DMS114 treated with DMSO at 0.1 percent for 48 hours (cell line): ENCODE data around the gene SPATA31D4.

Experiments
- DNase-seq: peaks from one replicate; lab custom pipeline; 2025; ENCODE audit not compliant: unreplicated experiment; lab: John Stamatoyannopoulos, UW

The SPATA31D4 gene

DNA sequence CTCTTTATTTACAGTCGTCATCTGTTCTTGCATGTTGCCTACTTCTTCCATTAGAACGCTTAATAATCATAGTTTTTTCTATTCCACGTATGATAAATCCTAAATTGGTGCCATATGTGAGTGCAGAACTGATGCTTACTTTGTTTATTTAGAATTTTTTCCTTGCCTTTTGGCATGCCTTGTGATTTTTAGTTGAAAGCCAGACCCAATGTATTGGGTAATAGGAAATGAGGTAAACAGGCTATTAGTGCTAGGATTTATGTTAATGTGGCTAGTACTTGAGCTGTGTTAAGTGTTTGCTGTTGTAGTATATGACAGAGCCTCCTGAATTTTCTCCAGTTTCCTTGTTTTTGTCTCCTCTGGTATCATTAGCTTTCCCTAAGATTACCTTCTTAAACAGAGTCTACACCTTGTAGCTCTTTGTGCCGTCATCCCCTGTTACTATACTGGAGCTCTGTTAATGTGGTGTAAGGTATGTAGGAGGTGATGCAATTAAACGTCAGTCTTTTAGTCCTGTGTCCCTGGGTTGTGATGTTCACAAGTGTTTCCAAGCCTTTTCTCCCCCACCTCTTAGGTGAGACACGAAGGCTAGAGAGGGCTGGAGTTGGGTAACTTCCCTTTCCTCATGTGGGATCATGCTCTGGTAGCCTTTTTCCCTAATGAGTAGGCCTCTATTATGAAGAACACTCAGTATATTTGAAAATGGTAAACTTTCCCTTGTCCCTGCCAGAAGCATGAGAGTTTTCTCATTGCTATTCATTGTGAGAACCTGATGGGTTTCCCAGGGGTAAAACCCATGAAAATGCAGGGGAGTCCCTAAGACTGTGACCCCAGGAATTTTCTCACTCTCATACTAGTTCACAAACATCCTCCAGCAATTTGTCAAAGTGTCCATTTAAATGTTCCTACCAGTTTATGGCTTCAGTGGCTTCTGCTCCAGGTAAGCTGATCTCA lies 36.3 kb downstream of the SPATA31D4 start:
- DNase-seq = no peak

DNA sequence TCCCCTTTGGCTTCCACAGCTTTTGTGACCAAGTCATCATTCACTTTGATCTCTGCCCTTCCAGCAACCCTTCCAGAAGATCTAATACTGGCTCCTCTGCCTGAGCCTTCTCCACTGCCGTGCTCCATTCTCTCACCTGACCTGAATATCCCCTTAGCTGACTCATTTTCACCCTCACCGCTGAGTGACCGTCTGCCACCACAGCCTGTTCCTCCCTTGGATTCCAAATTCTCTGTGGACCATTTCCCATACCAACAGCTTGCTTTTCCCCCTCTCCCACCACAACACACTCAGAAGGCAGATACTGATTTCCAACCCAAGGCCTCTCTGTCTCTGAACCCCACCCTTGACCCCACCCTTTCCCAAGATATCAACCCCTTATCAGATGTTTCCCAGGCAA lies 39.8 kb downstream of the SPATA31D4 start:
- DNase-seq = no peak

- DNase-seq = no peak
Measured at GRCh38 chr9:81969971-81970370, 41.7 kb downstream of the SPATA31D4 start.

DNA sequence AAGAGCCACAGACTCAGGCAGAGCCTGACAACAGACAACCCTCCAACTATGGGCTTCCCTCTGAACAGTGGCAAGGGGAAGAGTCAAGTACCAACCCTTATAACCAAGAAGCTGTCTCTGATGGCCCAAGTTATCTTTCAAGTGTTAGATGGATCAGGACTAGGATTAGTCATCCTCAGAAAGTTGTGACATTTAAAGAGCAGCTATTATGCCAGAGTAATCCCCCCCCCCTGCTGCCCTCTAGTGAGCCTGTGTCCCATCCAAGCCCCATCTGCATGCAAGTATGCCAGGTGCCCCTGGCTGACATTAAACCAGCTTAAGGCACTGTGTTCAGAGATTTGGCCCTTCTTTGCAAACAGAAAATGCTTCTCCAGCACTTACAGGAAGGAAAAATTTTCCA lies 43.5 kb downstream of the SPATA31D4 start:
- DNase-seq = no peak

- no peak for DNase-seq
Measured at GRCh38 chr9:81974764-81975163, 46.5 kb downstream of the SPATA31D4 start.

DNA sequence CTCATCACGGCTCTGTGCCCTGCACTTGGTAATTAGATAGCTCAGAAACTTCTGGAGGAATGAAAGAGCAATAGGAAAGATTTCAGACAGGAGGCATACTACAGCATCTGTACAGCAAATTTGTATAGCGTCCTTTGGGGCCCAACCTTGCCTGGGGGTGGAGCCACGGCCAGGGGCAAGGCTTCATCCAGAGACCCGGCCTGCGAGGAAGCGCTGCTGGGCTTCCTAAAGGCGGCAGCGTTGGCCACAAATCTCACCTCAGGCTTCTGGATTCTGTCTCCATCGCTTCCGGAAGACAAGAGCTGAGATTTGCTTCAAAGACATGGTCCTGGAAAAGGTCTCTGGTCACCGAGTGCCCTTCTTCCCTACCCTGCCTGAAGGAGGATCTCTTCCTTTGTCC lies 48.1 kb downstream of the SPATA31D4 start:
- no peak for DNase-seq

DNA sequence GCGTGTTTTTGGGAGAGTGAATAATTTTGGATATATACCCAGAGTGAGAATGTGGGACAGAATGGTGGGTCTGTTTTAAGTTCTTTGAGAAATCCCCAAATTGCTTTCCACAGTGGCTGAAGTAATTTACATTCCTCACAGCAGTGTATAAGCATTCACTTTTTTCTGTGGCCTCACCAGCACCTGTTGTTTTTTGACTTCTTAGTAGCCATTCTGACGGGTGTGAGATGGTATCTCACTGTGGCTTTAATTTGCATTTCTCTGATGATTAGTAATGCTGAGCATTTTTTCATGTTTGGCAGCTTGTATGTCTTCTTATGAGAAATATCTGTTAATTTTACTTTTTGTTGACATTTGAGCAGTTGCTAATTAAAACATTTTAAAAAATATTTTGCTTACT lies 51.0 kb downstream of the SPATA31D4 start:
- DNase-seq = no peak

- no peak for DNase-seq
Measured at GRCh38 chr9:81980568-81980967, 52.3 kb downstream of the SPATA31D4 start.

DNA sequence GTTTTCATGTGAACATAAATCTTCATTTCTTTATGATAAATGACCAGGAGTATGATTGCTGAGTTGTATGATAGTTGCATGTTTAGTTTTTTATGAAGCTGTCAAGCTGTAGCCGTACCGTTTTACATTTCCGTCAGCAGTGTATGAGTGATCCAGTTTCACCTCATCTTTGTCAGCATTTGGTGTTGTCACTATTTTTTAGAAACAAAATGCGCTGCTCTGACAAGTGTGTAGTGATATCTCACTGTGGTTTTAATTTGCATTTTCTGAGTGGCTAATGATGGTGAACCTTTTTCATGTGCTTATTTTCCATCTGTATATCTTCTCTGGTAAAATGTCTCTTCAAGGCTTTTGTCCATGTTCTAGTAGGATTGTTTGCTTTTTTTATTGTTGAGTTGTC lies 53.7 kb downstream of the SPATA31D4 start:
- DNase-seq = no peak
